Measurements from ENCODE around the gene LRRC23.

Gene LRRC23

GRCh38 chr12:6948873-6949594, 44.4 kb downstream of the LRRC23 start:
- Histone ChIP-seq H3K4me3 (ENCODE audit: low read depth in 1 of 5, low read length in 5 of 5) (no peak overlapping the region), H3K27me3 (ENCODE audit: control insufficient read depth in 5 of 5, insufficient read depth in 4 of 5, low read length in 5 of 5) (no peaks in the 10 kb centered on the region), H3K9ac (ENCODE audit: low read length in 5 of 5) (no peak overlapping the region), H3K27ac (ENCODE audit: low read depth, low read length) (no peak overlapping the region), H3K4me1 (ENCODE audit: control insufficient read depth in 5 of 5, insufficient read depth in 5 of 5, low read length in 5 of 5) (peaks cover 7 to 69% (median 35%) of the 10 kb centered on the region in 5 donors), H3K9me3 (ENCODE audit: control insufficient read depth in 5 of 5, low read length in 5 of 5) (no peaks in the 10 kb centered on the region), H3K36me3 (ENCODE audit: control insufficient read depth in 5 of 5, insufficient read depth in 5 of 5, low read length in 5 of 5) (peaks cover 0 to 15% (median 8%) of the 10 kb centered on the region in 5 donors)

- H3K36me3 ChIP-seq (ENCODE audit: control insufficient read depth in 5 of 5, insufficient read depth in 5 of 5, low read length in 5 of 5), result peaks cover 0 to 14% (median 7%) of the 10 kb centered on the region in 5 donors
- H3K4me3 ChIP-seq (ENCODE audit: low read depth in 1 of 5, low read length in 5 of 5), result peak overlapping the region in 1 of 5 donors; percentile 66
- no peaks in the 10 kb centered on the region for H3K9me3 ChIP-seq (ENCODE audit: control insufficient read depth in 5 of 5, low read length in 5 of 5)
- peaks cover 2 to 69% (median 34%) of the 10 kb centered on the region in 5 donors for H3K4me1 ChIP-seq (ENCODE audit: control insufficient read depth in 5 of 5, insufficient read depth in 5 of 5, low read length in 5 of 5)
- H3K9ac ChIP-seq (ENCODE audit: low read length in 5 of 5), result no peak overlapping the region
- no peak overlapping the region for H3K27ac ChIP-seq (ENCODE audit: low read depth, low read length)
- peaks cover 0 to 4% (median 0%) of the 10 kb centered on the region in 5 donors for H3K27me3 ChIP-seq (ENCODE audit: control insufficient read depth in 5 of 5, insufficient read depth in 4 of 5, low read length in 5 of 5)
Measured at GRCh38 chr12:6950401-6950801, 45.8 kb downstream of the LRRC23 start.

GRCh38 chr12:6950811-6951540, 46.4 kb downstream of the LRRC23 start, which contains the start of gene PTPN6:
PTPN6 (plus strand) TSS chr12:6951356; CDS start chr12:6951513, 157 bp downstream.
- H3K36me3 ChIP-seq (ENCODE audit: control insufficient read depth in 5 of 5, insufficient read depth in 5 of 5, low read length in 5 of 5), result peaks cover 0 to 8% (median 2%) of the 10 kb centered on the region in 5 donors
- peak within 1 kb of the TSS; percentile 44 to 67 (median 63) for H3K4me3 ChIP-seq (ENCODE audit: low read depth in 1 of 5, low read length in 5 of 5)
- H3K9me3 ChIP-seq (ENCODE audit: control insufficient read depth in 5 of 5, low read length in 5 of 5), result no peaks in the 10 kb centered on the region
- H3K27ac ChIP-seq (ENCODE audit: low read depth, low read length), result peak within 1 kb of the TSS; percentile 30
- H3K4me1 ChIP-seq (ENCODE audit: control insufficient read depth in 5 of 5, insufficient read depth in 5 of 5, low read length in 5 of 5), result peaks cover 2 to 69% (median 29%) of the 10 kb centered on the region in 5 donors
- H3K9ac ChIP-seq (ENCODE audit: low read length in 5 of 5), result peak within 1 kb of the TSS in 3 of 5 donors; percentile 60 to 76 (median 63)
- peaks cover 0 to 4% (median 0%) of the 10 kb centered on the region in 5 donors for H3K27me3 ChIP-seq (ENCODE audit: control insufficient read depth in 5 of 5, insufficient read depth in 4 of 5, low read length in 5 of 5)

GRCh38 chr12:6951551-6952120, 47.0 kb downstream of the LRRC23 start:
- Histone ChIP-seq H3K27me3 (ENCODE audit: control insufficient read depth in 5 of 5, insufficient read depth in 4 of 5, low read length in 5 of 5) (peaks cover 0 to 4% (median 0%) of the 10 kb centered on the region in 5 donors), H3K9ac (ENCODE audit: low read length in 5 of 5) (peak overlapping the region in 3 of 5 donors; percentile 60 to 76 (median 63)), H3K4me3 (ENCODE audit: low read depth in 1 of 5, low read length in 5 of 5) (peak overlapping the region; percentile 44 to 67 (median 63)), H3K4me1 (ENCODE audit: control insufficient read depth in 5 of 5, insufficient read depth in 5 of 5, low read length in 5 of 5) (peaks cover 2 to 69% (median 29%) of the 10 kb centered on the region in 5 donors), H3K36me3 (ENCODE audit: control insufficient read depth in 5 of 5, insufficient read depth in 5 of 5, low read length in 5 of 5) (peaks cover 0 to 8% (median 2%) of the 10 kb centered on the region in 5 donors), H3K9me3 (ENCODE audit: control insufficient read depth in 5 of 5, low read length in 5 of 5) (no peaks in the 10 kb centered on the region), H3K27ac (ENCODE audit: low read depth, low read length) (peak overlapping the region; percentile 30)

- Histone ChIP-seq H3K9ac (ENCODE audit: low read length in 5 of 5) (peak overlapping the region in 3 of 5 donors; percentile 60 to 76 (median 63)), H3K36me3 (ENCODE audit: control insufficient read depth in 5 of 5, insufficient read depth in 5 of 5, low read length in 5 of 5) (peaks cover 0 to 7% (median 2%) of the 10 kb centered on the region in 5 donors), H3K4me1 (ENCODE audit: control insufficient read depth in 5 of 5, insufficient read depth in 5 of 5, low read length in 5 of 5) (peaks cover 2 to 72% (median 28%) of the 10 kb centered on the region in 5 donors), H3K27me3 (ENCODE audit: control insufficient read depth in 5 of 5, insufficient read depth in 4 of 5, low read length in 5 of 5) (peaks cover 0 to 4% (median 0%) of the 10 kb centered on the region in 5 donors), H3K27ac (ENCODE audit: low read depth, low read length) (peak overlapping the region; percentile 30), H3K9me3 (ENCODE audit: control insufficient read depth in 5 of 5, low read length in 5 of 5) (no peaks in the 10 kb centered on the region), H3K4me3 (ENCODE audit: low read depth in 1 of 5, low read length in 5 of 5) (peak overlapping the region; percentile 44 to 67 (median 63))
Measured at GRCh38 chr12:6952121-6952862, 47.7 kb downstream of the LRRC23 start.

GRCh38 chr12:6952863-6953441, 48.3 kb downstream of the LRRC23 start:
- Histone ChIP-seq H3K36me3 (ENCODE audit: control insufficient read depth in 5 of 5, insufficient read depth in 5 of 5, low read length in 5 of 5) (peaks cover 0 to 7% (median 0%) of the 10 kb centered on the region in 5 donors), H3K27ac (ENCODE audit: low read depth, low read length) (peak overlapping the region; percentile 32), H3K4me1 (ENCODE audit: control insufficient read depth in 5 of 5, insufficient read depth in 5 of 5, low read length in 5 of 5) (peaks cover 2 to 77% (median 33%) of the 10 kb centered on the region in 5 donors), H3K9me3 (ENCODE audit: control insufficient read depth in 5 of 5, low read length in 5 of 5) (no peaks in the 10 kb centered on the region), H3K4me3 (ENCODE audit: low read depth in 1 of 5, low read length in 5 of 5) (peak overlapping the region; percentile 44 to 67 (median 63)), H3K9ac (ENCODE audit: low read length in 5 of 5) (peak overlapping the region in 4 of 5 donors; percentile 14 to 76 (median 62)), H3K27me3 (ENCODE audit: control insufficient read depth in 5 of 5, insufficient read depth in 4 of 5, low read length in 5 of 5) (peaks cover 0 to 4% (median 0%) of the 10 kb centered on the region in 5 donors)

- Histone ChIP-seq H3K27me3 (ENCODE audit: control insufficient read depth in 5 of 5, insufficient read depth in 4 of 5, low read length in 5 of 5) (peaks cover 0 to 4% (median 0%) of the 10 kb centered on the region in 5 donors), H3K9me3 (ENCODE audit: control insufficient read depth in 5 of 5, low read length in 5 of 5) (no peaks in the 10 kb centered on the region), H3K9ac (ENCODE audit: low read length in 5 of 5) (peak overlapping the region in 4 of 5 donors; percentile 14 to 65 (median 52)), H3K4me3 (ENCODE audit: low read depth in 1 of 5, low read length in 5 of 5) (peak overlapping the region; percentile 32 to 66 (median 44)), H3K36me3 (ENCODE audit: control insufficient read depth in 5 of 5, insufficient read depth in 5 of 5, low read length in 5 of 5) (peaks cover 0 to 7% (median 0%) of the 10 kb centered on the region in 5 donors), H3K27ac (ENCODE audit: low read depth, low read length) (peak overlapping the region; percentile 32), H3K4me1 (ENCODE audit: control insufficient read depth in 5 of 5, insufficient read depth in 5 of 5, low read length in 5 of 5) (peaks cover 2 to 84% (median 40%) of the 10 kb centered on the region in 5 donors)
Measured at GRCh38 chr12:6953442-6954315, 49.1 kb downstream of the LRRC23 start.

- peaks cover 0 to 4% (median 0%) of the 10 kb centered on the region in 5 donors for H3K27me3 ChIP-seq (ENCODE audit: control insufficient read depth in 5 of 5, insufficient read depth in 4 of 5, low read length in 5 of 5)
- no peak overlapping the region for H3K27ac ChIP-seq (ENCODE audit: low read depth, low read length)
- peak overlapping the region in 3 of 5 donors; percentile 17 to 43 (median 39) for H3K9ac ChIP-seq (ENCODE audit: low read length in 5 of 5)
- H3K4me1 ChIP-seq (ENCODE audit: control insufficient read depth in 5 of 5, insufficient read depth in 5 of 5, low read length in 5 of 5), result peaks cover 5 to 88% (median 47%) of the 10 kb centered on the region in 5 donors
- H3K4me3 ChIP-seq (ENCODE audit: low read depth in 1 of 5, low read length in 5 of 5), result peak overlapping the region in 4 of 5 donors; percentile 32 to 63 (median 34)
- no peaks in the 10 kb centered on the region for H3K9me3 ChIP-seq (ENCODE audit: control insufficient read depth in 5 of 5, low read length in 5 of 5)
- peaks cover 0 to 7% (median 0%) of the 10 kb centered on the region in 5 donors for H3K36me3 ChIP-seq (ENCODE audit: control insufficient read depth in 5 of 5, insufficient read depth in 5 of 5, low read length in 5 of 5)
Measured at GRCh38 chr12:6954316-6955107, 49.9 kb downstream of the LRRC23 start.

Data from subcutaneous abdominal adipose tissue (tissue), 5 donors.